ENCODE measurements around the gene HYI. TPM values are rescaled to one million over a fixed set of nuclear protein-coding genes. Genes with fewer than 3 reads are reported as not detected.
"Not testable (repeated sequence)": the region's sequence is repeated elsewhere in the genome, so short reads cannot be mapped to it uniquely, and the experiment has no call there.

Gene HYI
- total RNA-seq = 50.9 TPM

- DNase-seq (ENCODE audit: low spot score) = peak; percentile 92
Observed at GRCh38 chr1:43453442-43454269, at the start of gene HYI. TSS of gene HYI (minus strand) at chr1:43453931. CDS start at chr1:43453793, 138 bp downstream.

- DNase-seq (ENCODE audit: low spot score) = not testable (repeated sequence)
Observed at GRCh38 chr1:43501806-43502205, 48.1 kb upstream of the HYI start.

- DNase-seq (ENCODE audit: low spot score) = no peak
Observed at GRCh38 chr1:43499898-43500297, 46.2 kb upstream of the HYI start.

- DNase-seq (ENCODE audit: low spot score) = no peak
Observed at GRCh38 chr1:43495204-43495603, 41.5 kb upstream of the HYI start.

GRCh38 chr1:43493661-43494450 is 40.1 kb upstream of the HYI start:
- DNase-seq (ENCODE audit: low spot score) = no peak

- DNase-seq (ENCODE audit: low spot score) = no peak
Observed at GRCh38 chr1:43492826-43493225, 39.1 kb upstream of the HYI start.

GRCh38 chr1:43491061-43491460 is 37.3 kb upstream of the HYI start:
- DNase-seq (ENCODE audit: low spot score) = no peak

- DNase-seq (ENCODE audit: low spot score) = no peak
Observed at GRCh38 chr1:43488165-43488564, 34.4 kb upstream of the HYI start.

GRCh38 chr1:43484367-43484766 is 30.6 kb upstream of the HYI start:
- DNase-seq (ENCODE audit: low spot score) = no peak

- no peak for DNase-seq (ENCODE audit: low spot score)
Observed at GRCh38 chr1:43482215-43482614, 28.5 kb upstream of the HYI start.

GRCh38 chr1:43481491-43481890 is 27.8 kb upstream of the HYI start:
- DNase-seq (ENCODE audit: low spot score) = no peak

- DNase-seq (ENCODE audit: low spot score) = no peak
Observed at GRCh38 chr1:43479414-43479813, 25.7 kb upstream of the HYI start.

- DNase-seq (ENCODE audit: low spot score) = no peak
Observed at GRCh38 chr1:43477716-43478115, 24.0 kb upstream of the HYI start.

GRCh38 chr1:43475611-43476401 is 22.1 kb upstream of the HYI start:
- DNase-seq (ENCODE audit: low spot score) = not testable (repeated sequence)

- no peak for DNase-seq (ENCODE audit: low spot score)
Observed at GRCh38 chr1:43473463-43473862, 19.7 kb upstream of the HYI start.

- not testable (repeated sequence) for DNase-seq (ENCODE audit: low spot score)
Observed at GRCh38 chr1:43472463-43473151, 18.9 kb upstream of the HYI start.

GRCh38 chr1:43472087-43472462 is 18.3 kb upstream of the HYI start:
- DNase-seq (ENCODE audit: low spot score) = no peak

GRCh38 chr1:43469932-43470331 is 16.2 kb upstream of the HYI start:
- no peak for DNase-seq (ENCODE audit: low spot score)

GRCh38 chr1:43468414-43468813 is 14.7 kb upstream of the HYI start:
- DNase-seq (ENCODE audit: low spot score) = no peak

- no peak for DNase-seq (ENCODE audit: low spot score)
Observed at GRCh38 chr1:43466403-43466802, 12.7 kb upstream of the HYI start.

- no peak for DNase-seq (ENCODE audit: low spot score)
Observed at GRCh38 chr1:43465505-43466067, 11.9 kb upstream of the HYI start.
